Measurements from ENCODE around the gene TMEM232.

DNA sequence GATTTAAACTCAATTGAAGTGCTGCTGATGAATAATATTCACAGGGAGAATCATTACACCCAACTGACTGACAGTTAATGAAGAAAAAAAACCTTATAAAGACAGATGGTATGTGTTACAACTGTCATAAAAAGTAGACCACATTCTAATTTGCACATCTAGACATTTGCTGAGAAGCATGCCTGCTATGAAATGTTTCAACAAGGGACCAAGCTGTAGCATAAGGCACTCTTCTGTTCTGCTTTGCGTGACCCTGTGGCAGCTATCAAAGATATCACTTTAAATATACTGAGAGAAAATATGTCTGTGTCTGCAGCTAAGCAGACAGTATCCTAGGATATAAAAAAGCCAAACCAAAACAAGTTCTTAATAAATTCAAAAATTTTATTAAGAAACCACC, 153.7 kb downstream of the TMEM232 start:
- TF ChIP-seq, protein P1, sequence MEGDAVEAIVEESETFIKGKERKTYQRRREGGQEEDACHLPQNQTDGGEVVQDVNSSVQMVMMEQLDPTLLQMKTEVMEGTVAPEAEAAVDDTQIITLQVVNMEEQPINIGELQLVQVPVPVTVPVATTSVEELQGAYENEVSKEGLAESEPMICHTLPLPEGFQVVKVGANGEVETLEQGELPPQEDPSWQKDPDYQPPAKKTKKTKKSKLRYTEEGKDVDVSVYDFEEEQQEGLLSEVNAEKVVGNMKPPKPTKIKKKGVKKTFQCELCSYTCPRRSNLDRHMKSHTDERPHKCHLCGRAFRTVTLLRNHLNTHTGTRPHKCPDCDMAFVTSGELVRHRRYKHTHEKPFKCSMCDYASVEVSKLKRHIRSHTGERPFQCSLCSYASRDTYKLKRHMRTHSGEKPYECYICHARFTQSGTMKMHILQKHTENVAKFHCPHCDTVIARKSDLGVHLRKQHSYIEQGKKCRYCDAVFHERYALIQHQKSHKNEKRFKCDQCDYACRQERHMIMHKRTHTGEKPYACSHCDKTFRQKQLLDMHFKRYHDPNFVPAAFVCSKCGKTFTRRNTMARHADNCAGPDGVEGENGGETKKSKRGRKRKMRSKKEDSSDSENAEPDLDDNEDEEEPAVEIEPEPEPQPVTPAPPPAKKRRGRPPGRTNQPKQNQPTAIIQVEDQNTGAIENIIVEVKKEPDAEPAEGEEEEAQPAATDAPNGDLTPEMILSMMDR (IDR thresholded peaks at IDR 0.05; ENCODE audit: low read length): no peak
- TF ChIP-seq EZH2 (IDR thresholded peaks at IDR 0.05; ENCODE audit: borderline replicate concordance, low read length): no peak

Measured in OCI-LY1 (cell line).